ENCODE data around the gene PRICKLE2. TPM values are rescaled to one million over a fixed set of nuclear protein-coding genes. Genes with fewer than 3 reads are reported as not detected.

Gene PRICKLE2
- total RNA-seq, 2 donors from 2014 or later, result 27.9 to 42.3 TPM

- TF ChIP-seq CTCF (IDR thresholded peaks at IDR 0.05), result no peak
- DNase-seq (ENCODE audit: low spot score), result no peak
- no peaks in the 10 kb centered on the region for H3K27me3 ChIP-seq (replicated peaks; ENCODE audit: insufficient read depth)
- peaks cover 11 to 36% of the 10 kb centered on the region in 2 donors for H3K4me1 ChIP-seq (ENCODE audit: control insufficient read depth in 1 of 2, low read depth in 2 of 2)
- H3K9me3 ChIP-seq, result no peaks in the 10 kb centered on the region
- no peaks in the 10 kb centered on the region for H3K36me3 ChIP-seq
- H3K27ac ChIP-seq, result peak overlapping the region; percentile 71 to 87
- peak; percentile 64 for ATAC-seq (ENCODE audit: insufficient number of reproducible peaks, low FRiP score, low read depth)
- peak overlapping the region; percentile 90 for H3K4me3 ChIP-seq
These were observed 41.0 kb upstream of the PRICKLE2 start for GRCh38 chr3:64266065-64266931.

DNA sequence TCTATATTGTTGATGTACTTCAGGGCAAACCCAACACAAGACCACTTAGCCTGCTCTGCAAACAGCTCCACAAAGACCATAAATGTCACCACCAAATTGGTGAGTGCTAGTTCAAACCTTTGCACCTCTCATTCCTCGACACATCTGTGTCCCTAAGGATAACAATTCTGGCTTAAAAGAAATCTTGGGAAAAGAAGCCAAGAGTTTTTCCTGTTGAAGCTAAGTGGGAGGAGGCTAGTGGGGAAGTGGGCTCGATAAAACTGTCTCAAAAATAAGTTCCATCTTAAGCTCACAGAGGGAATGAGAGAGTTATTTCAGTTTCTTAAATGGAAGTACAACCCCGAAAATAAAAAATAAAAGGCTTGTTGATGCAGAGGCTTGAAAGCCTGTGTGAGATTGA is 40.4 kb upstream of the PRICKLE2 start:
- Histone ChIP-seq H3K4me1 (ENCODE audit: control insufficient read depth in 1 of 2, low read depth in 2 of 2) (peaks cover 17 to 41% of the 10 kb centered on the region in 2 donors), H3K27me3 (replicated peaks; ENCODE audit: insufficient read depth) (no peaks in the 10 kb centered on the region)
- TF ChIP-seq CTCF (IDR thresholded peaks at IDR 0.05), result no peak

DNA sequence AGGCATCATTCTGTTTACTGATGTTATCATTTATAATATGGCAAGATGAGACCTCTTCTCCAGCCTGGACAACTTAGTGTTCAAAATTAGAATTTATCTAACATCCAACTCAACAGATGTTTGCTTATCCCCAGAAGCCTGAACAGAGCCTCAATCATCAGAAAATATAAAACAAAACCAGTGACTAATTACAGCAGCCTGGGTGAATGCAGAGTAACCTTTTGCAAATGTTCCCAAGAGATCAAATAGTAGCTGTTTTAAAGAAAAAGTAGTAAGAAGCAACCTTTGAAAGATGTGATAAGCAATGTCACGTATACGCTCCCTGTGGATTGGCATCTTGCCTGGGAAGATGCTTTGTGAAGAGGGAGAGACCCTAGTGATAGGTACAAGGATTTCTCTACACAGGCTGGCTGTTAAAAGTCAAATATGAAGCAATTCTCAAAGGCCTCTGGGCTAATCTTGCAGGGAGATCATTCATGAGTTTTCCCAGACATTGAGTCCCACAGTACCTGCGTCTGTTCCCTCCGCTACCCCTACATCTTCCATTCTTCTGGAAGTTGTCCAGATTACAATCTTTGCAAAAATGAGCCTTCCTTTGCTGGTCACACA is 39.3 kb upstream of the PRICKLE2 start:
- no peak for TF ChIP-seq CTCF (IDR thresholded peaks at IDR 0.05)
- ATAC-seq (ENCODE audit: insufficient number of reproducible peaks, low FRiP score, low read depth) (no peak), DNase-seq (ENCODE audit: low spot score) (no peak)
- Histone ChIP-seq H3K4me1 (ENCODE audit: control insufficient read depth in 1 of 2, low read depth in 2 of 2) (peaks cover 24 to 51% of the 10 kb centered on the region in 2 donors), H3K9me3 (no peaks in the 10 kb centered on the region), H3K4me3 (no peak overlapping the region), H3K27ac (no peak overlapping the region), H3K36me3 (no peaks in the 10 kb centered on the region), H3K27me3 (replicated peaks; ENCODE audit: insufficient read depth) (no peaks in the 10 kb centered on the region)

More for the DNA sequence above, 40.4 kb upstream of the PRICKLE2 start:
- Histone ChIP-seq H3K4me3 (peak overlapping the region; percentile 90), H3K36me3 (no peaks in the 10 kb centered on the region), H3K27ac (peak overlapping the region; percentile 71 to 87), H3K9me3 (no peaks in the 10 kb centered on the region)
- no peak for ATAC-seq (ENCODE audit: insufficient number of reproducible peaks, low FRiP score, low read depth)
- DNase-seq (ENCODE audit: low spot score), result no peak

DNA sequence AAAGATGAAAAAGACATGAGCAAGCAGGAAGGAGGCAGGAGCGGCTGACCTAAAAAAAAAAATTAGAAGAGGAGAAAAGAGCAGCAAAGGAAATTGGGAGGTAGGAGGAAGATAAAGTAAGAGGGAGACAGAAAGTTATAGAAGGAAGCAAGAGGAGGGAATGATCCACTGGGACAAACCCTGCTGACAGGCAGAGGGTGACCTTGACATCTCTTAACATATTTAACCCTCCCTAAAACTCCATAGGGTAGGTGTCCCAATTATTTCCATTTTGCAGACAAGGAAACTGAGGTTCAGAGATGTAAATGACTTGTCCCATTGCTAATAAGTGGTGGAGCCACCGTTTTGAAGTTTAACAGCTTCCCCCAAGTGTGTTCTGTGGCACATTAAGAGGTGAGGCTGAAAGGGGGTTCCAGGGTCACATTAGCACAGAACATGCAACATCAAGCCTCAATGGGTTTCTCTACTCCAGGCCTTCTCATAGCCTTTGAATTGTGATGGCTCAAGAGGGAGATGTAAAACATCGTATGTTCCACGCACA is 37.4 kb upstream of the PRICKLE2 start:
- H3K4me1 ChIP-seq (ENCODE audit: control insufficient read depth in 1 of 2, low read depth in 2 of 2), result peaks cover 24 to 49% of the 10 kb centered on the region in 2 donors
- no peak for TF ChIP-seq CTCF (IDR thresholded peaks at IDR 0.05)
- no peak for ATAC-seq (ENCODE audit: insufficient number of reproducible peaks, low FRiP score, low read depth)

DNA sequence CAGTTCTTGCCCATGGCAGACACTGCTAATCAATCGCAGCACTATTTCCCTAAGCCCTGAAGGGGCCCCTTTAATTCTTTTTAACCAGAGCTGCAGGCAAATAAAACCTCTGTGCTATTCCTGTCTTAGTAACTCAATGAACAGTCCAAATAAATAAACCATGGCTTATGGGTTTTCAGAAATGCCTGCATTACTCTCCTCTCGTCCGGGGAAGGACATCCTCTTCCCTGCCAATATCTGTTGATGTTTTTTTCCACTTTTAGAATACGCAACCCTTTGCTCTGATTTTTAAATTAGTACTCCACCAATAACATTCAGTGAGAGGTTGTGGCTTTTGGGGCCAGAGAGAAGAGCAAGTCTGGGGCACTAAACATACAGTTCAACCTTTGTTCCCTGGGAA is 35.2 kb upstream of the PRICKLE2 start:
- Histone ChIP-seq H3K4me3 (no peak overlapping the region), H3K4me1 (ENCODE audit: control insufficient read depth in 1 of 2, low read depth in 2 of 2) (peaks cover 22 to 55% of the 10 kb centered on the region in 2 donors), H3K27me3 (replicated peaks; ENCODE audit: insufficient read depth) (no peaks in the 10 kb centered on the region), H3K36me3 (no peaks in the 10 kb centered on the region), H3K9me3 (no peaks in the 10 kb centered on the region), H3K27ac (peak overlapping the region in 1 of 2 donors; percentile 5)
- DNase-seq (ENCODE audit: low spot score) (no peak), ATAC-seq (ENCODE audit: insufficient number of reproducible peaks, low FRiP score, low read depth) (no peak)
- no peak for TF ChIP-seq CTCF (IDR thresholded peaks at IDR 0.05)

More for the DNA sequence above, 37.4 kb upstream of the PRICKLE2 start:
- no peaks in the 10 kb centered on the region for H3K36me3 ChIP-seq
- H3K4me3 ChIP-seq, result no peak overlapping the region
- no peaks in the 10 kb centered on the region for H3K27me3 ChIP-seq (replicated peaks; ENCODE audit: insufficient read depth)
- no peak for DNase-seq (ENCODE audit: low spot score)
- H3K9me3 ChIP-seq, result no peaks in the 10 kb centered on the region
- no peak overlapping the region for H3K27ac ChIP-seq

Measured in thoracic aorta (tissue), 2 donors.